Lower leg skin (tissue), 3 donors: ENCODE measurements around the gene GABRR3.

Experiments used
- POLR2A ChIP-seq, 2 donors: fragments of 450-650 bp; IDR thresholded peaks; one replicate each; pipeline ENCODE4 v1.6.1; 2016 to 2017; ENCODE audit warnings: antibody characterized with exemption in 2 of 2, mild to moderate bottlenecking in 1 of 2, moderate library complexity in 1 of 2
- TF ChIP-seq, protein P1 (sequence below), 3 donors: fragments of 450-650 bp; IDR thresholded peaks; one replicate each; pipeline ENCODE4 v1.5.1; 2016; ENCODE audit warnings: antibody characterized with exemption in 3 of 3, mild to moderate bottlenecking in 3 of 3, moderate library complexity in 2 of 3

DNA sequence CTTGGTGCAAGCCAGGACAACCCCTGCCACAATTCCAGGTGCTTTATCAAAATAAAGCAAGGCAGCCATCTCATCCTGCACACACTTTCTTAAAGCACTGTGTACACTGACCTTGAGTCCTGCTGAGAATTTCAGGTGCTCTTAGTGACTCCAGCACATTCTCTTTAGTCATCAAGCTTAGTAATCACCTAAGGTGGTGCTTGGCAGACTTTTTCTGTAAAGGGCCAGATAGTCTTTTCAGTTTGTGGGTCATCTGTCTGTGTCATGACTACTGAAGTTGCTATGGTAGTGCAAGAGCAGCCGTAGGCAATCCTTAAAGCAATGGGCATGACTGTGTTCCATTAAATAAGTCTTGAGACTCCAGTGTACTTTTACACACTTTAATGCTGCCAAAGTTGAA lies 99.3 kb downstream of the GABRR3 start:
- TF ChIP-seq, protein P1, sequence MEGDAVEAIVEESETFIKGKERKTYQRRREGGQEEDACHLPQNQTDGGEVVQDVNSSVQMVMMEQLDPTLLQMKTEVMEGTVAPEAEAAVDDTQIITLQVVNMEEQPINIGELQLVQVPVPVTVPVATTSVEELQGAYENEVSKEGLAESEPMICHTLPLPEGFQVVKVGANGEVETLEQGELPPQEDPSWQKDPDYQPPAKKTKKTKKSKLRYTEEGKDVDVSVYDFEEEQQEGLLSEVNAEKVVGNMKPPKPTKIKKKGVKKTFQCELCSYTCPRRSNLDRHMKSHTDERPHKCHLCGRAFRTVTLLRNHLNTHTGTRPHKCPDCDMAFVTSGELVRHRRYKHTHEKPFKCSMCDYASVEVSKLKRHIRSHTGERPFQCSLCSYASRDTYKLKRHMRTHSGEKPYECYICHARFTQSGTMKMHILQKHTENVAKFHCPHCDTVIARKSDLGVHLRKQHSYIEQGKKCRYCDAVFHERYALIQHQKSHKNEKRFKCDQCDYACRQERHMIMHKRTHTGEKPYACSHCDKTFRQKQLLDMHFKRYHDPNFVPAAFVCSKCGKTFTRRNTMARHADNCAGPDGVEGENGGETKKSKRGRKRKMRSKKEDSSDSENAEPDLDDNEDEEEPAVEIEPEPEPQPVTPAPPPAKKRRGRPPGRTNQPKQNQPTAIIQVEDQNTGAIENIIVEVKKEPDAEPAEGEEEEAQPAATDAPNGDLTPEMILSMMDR (IDR thresholded peaks at IDR 0.05), result no peak
- no peak for TF ChIP-seq POLR2A (IDR thresholded peaks at IDR 0.05)
